Tibial artery (tissue), 4 donors: ENCODE data around the gene CD58.

Experiments
- DNase-seq, 2 donors: peaks; one replicate each; pipeline ENCODE4 v3.0.0-alpha.2; 2019
- H3K27ac ChIP-seq, 2 donors: fragments of 200-600 bp; sonication (generic) in 1 of 2; 1 replicate in 1 of 2; 2 replicates in 1 of 2; pipeline ENCODE4 v1.5.1; 2018 to 2019; ENCODE audit warnings: mild to moderate bottlenecking in 1 of 2
- H3K27me3 ChIP-seq, 2 donors: fragments of 200-600 bp; sonication (generic) in 1 of 2; one replicate each; pipeline versions ENCODE4 v1.5.1 to v1.6.0; 2016 to 2019
- H3K36me3 ChIP-seq, 3 donors: fragments of 200-600 bp; sonication (generic) in 2 of 3; one replicate each; pipeline ENCODE4 v1.5.1; 2016 to 2019; ENCODE audit warnings: mild to moderate bottlenecking in 2 of 3
- H3K4me1 ChIP-seq, 4 donors: fragments of 200-600 bp; sonication (generic) in 2 of 4; 1 replicate in 3 of 4; 2 replicates in 1 of 4; pipeline ENCODE4 v1.5.1; 2016 to 2019
- H3K4me3 ChIP-seq, 2 donors: fragments of 200-600 bp; sonication (generic) in 1 of 2; 1 replicate in 1 of 2; 2 replicates in 1 of 2; pipeline ENCODE4 v1.5.1; 2018 to 2019; ENCODE audit warnings: mild to moderate bottlenecking in 2 of 2
- H3K9me3 ChIP-seq, 3 donors: fragments of 200-600 bp; sonication (generic) in 1 of 3; one replicate each; pipeline ENCODE4 v1.5.1; 2016 to 2019
- intact Hi-C: fragments of 100-400 bp; cut with DNase I; formaldehyde crosslinking; loops from one replicate; pipeline ENCODE4 v1.15.0; 2023; ENCODE audit warnings: low total_unique reads
- TF ChIP-seq, protein P1 (sequence below), 2 experiments: fragments of 200-600 bp in 1 of 2; fragments of 450-650 bp in 1 of 2; IDR thresholded peaks; one replicate each; pipeline ENCODE4 v1.5.1; 2017 to 2019; ENCODE audit warnings: antibody characterized with exemption in 2 of 2, mild to moderate bottlenecking in 1 of 2, moderate library complexity in 1 of 2

CD58 gene

DNA sequence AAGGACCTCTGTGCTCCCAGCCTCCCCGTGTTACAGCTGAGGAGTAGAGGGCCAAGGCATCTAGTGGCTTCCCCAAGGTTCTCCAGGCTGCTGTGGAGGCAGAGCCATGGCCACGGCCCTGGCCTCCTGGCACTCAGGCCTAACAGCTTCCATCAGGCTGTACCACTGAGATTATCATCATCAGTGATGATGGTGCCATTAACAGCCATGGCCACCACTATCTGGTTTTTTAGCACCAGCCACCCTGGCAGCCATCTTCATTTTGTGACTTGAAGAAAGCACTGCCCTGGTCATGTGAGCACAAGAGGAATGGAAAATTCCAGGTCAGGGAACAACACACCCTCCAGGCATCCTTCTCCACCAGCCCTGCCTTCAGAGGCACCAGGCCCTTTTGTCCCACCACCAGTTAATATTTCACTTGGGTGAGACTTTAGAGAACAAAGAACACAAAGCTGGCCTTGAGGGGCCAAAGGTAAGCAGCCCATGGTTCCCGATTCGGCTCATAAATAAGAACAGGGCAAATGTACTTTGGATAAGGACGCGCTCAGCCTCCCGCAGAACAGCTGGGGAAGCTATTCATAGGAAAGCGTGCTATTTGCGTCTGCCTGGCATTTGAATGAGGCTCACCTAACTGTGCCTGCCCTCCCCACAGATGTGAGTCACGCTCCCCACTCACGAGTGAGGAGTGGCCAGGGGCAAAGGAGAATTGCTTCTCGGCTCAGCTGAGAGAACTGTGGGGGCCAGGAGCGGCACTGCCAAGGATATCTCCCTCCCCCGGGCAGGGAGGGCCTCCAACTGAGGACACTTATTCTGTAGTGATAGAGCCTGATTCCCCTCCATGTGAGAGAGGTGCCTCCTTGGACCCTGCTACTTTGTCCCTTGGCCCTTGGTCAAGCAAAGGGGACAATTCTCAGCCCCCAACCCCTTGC lies 95.6 kb downstream of the CD58 start:
- no peak overlapping the region for H3K27ac ChIP-seq
- no peak for DNase-seq
- intact Hi-C loops = no loop called here

GRCh38 chr1:116472431-116472961 lies 98.3 kb downstream of the CD58 start:
- no peak for DNase-seq
- Histone ChIP-seq H3K4me1 (no peaks in the 10 kb centered on the region), H3K27ac (no peak overlapping the region), H3K27me3 (no peaks in the 10 kb centered on the region), H3K9me3 (no peaks in the 10 kb centered on the region), H3K36me3 (no peaks in the 10 kb centered on the region), H3K4me3 (no peak overlapping the region)
- intact Hi-C loops = no loop called here
- TF ChIP-seq, protein P1, sequence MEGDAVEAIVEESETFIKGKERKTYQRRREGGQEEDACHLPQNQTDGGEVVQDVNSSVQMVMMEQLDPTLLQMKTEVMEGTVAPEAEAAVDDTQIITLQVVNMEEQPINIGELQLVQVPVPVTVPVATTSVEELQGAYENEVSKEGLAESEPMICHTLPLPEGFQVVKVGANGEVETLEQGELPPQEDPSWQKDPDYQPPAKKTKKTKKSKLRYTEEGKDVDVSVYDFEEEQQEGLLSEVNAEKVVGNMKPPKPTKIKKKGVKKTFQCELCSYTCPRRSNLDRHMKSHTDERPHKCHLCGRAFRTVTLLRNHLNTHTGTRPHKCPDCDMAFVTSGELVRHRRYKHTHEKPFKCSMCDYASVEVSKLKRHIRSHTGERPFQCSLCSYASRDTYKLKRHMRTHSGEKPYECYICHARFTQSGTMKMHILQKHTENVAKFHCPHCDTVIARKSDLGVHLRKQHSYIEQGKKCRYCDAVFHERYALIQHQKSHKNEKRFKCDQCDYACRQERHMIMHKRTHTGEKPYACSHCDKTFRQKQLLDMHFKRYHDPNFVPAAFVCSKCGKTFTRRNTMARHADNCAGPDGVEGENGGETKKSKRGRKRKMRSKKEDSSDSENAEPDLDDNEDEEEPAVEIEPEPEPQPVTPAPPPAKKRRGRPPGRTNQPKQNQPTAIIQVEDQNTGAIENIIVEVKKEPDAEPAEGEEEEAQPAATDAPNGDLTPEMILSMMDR (IDR thresholded peaks at IDR 0.05) = no peak

More for the DNA sequence above, 95.6 kb downstream of the CD58 start:
- Histone ChIP-seq H3K4me1 (no peaks in the 10 kb centered on the region), H3K4me3 (no peak overlapping the region), H3K27me3 (no peaks in the 10 kb centered on the region), H3K36me3 (no peaks in the 10 kb centered on the region), H3K9me3 (no peaks in the 10 kb centered on the region)
- TF ChIP-seq, protein P1 (IDR thresholded peaks at IDR 0.05) = no peak

GRCh38 chr1:116471241-116471640 lies 99.6 kb downstream of the CD58 start:
- Histone ChIP-seq H3K36me3 (no peaks in the 10 kb centered on the region), H3K27ac (no peak overlapping the region), H3K9me3 (no peaks in the 10 kb centered on the region), H3K4me3 (no peak overlapping the region), H3K4me1 (no peaks in the 10 kb centered on the region), H3K27me3 (no peaks in the 10 kb centered on the region)
- no peak for DNase-seq
- intact Hi-C loops = no loop called here
- TF ChIP-seq, protein P1 (IDR thresholded peaks at IDR 0.05) = no peak

- Histone ChIP-seq H3K9me3 (no peaks in the 10 kb centered on the region), H3K27ac (no peak overlapping the region), H3K4me1 (no peaks in the 10 kb centered on the region), H3K27me3 (no peaks in the 10 kb centered on the region), H3K36me3 (no peaks in the 10 kb centered on the region), H3K4me3 (no peak overlapping the region)
- intact Hi-C loops = no loop called here
- DNase-seq = no peak
- TF ChIP-seq, protein P1 (IDR thresholded peaks at IDR 0.05) = no peak
Observed at GRCh38 chr1:116470671-116471070, 100.2 kb downstream of the CD58 start.

DNA sequence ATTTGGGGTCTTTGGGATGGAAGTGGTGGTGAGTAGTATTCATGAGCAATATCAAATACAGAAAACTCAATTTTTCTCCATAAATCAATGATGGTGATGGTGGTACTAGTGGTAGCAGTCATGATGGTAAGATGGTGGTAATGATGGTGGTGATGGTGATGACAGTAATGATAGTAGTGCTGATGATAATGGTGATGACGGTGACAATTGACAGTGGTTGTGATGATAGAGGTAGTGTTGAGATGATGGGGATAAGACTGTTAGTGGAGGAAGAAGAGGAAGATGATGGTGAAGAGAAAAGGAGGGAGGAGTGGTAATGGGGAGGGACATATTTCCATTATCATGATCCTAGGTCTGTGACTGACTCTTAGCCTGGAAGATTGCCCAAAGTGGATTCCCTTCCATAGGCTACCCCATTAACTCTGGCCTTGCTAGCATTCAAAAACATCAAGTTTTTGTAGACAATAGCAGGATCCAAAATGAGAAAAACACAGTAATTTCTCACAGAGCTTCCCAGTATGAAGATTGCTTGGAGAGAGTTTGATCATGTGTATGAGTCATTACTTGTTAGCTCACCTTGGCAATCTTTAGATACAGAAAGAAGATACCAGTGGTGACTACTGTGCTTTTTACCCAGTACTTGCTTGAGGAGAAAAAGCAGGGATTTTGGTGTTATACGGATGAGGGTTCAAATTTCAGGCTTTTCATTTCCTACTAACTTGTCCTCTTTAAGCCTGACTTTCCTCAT lies 103.8 kb downstream of the CD58 start:
- intact Hi-C loops = no loop called here
- H3K36me3 ChIP-seq = no peaks in the 10 kb centered on the region
- H3K4me3 ChIP-seq = no peak overlapping the region
- no peak overlapping the region for H3K27ac ChIP-seq
- H3K9me3 ChIP-seq = no peaks in the 10 kb centered on the region
- TF ChIP-seq, protein P1 (IDR thresholded peaks at IDR 0.05) = no peak
- no peak for DNase-seq
- H3K4me1 ChIP-seq = no peaks in the 10 kb centered on the region
- no peaks in the 10 kb centered on the region for H3K27me3 ChIP-seq
